ENCODE results near the gene HERC6.
"Not testable (repeated sequence)": the region's sequence is repeated elsewhere in the genome, so short reads cannot be mapped to it uniquely, and the experiment has no call there.

HERC6 gene

GRCh38 chr4:88378691-88379559 is at the start of gene HERC6:
Gene HERC6, plus strand, starts transcription at chr4:88378852. Its CDS starts 70 bp downstream, at chr4:88378922.
- peak; percentile 81 for DNase-seq (ENCODE audit: low spot score)
- peak; percentile 84 for TF ChIP-seq CTCF (IDR thresholded peaks at IDR 0.05)
- Histone ChIP-seq H3K4me3 (peak within 1 kb of the TSS; percentile 100), H3K27ac (peak within 1 kb of the TSS; percentile 94 to 95)

GRCh38 chr4:88333741-88334405 is 44.8 kb upstream of the HERC6 start:
- no peak for DNase-seq (ENCODE audit: low spot score)
- H3K27ac ChIP-seq: no peak overlapping the region

GRCh38 chr4:88335092-88335665 is 43.5 kb upstream of the HERC6 start:
- Histone ChIP-seq H3K4me3 (no peak overlapping the region), H3K27ac (no peak overlapping the region)
- TF ChIP-seq CTCF (IDR thresholded peaks at IDR 0.05): no peak
- no peak for DNase-seq (ENCODE audit: low spot score)

More at GRCh38 chr4:88333741-88334405, 44.8 kb upstream of the HERC6 start:
- H3K4me3 ChIP-seq: no peak overlapping the region
- no peak for TF ChIP-seq CTCF (IDR thresholded peaks at IDR 0.05)

GRCh38 chr4:88341227-88342192 is 37.1 kb upstream of the HERC6 start:
- Histone ChIP-seq H3K27ac (peak overlapping the region; percentile 10 to 15), H3K4me3 (no peak overlapping the region)
- no peak for DNase-seq (ENCODE audit: low spot score)
- TF ChIP-seq CTCF (IDR thresholded peaks at IDR 0.05): no peak

- DNase-seq (ENCODE audit: low spot score); H3K4me3 ChIP-seq: not testable (repeated sequence)
Observed at GRCh38 chr4:88346902-88347301, 31.8 kb upstream of the HERC6 start.

GRCh38 chr4:88348761-88349160 is 29.9 kb upstream of the HERC6 start:
- DNase-seq (ENCODE audit: low spot score); H3K27ac ChIP-seq; H3K4me3 ChIP-seq: not testable (repeated sequence)

More at GRCh38 chr4:88346902-88347301, 31.8 kb upstream of the HERC6 start:
- not testable (repeated sequence) for H3K27ac ChIP-seq

GRCh38 chr4:88350786-88351185 is 27.9 kb upstream of the HERC6 start:
- TF ChIP-seq CTCF (IDR thresholded peaks at IDR 0.05): no peak
- no peak for DNase-seq (ENCODE audit: low spot score)
- no peak overlapping the region for H3K27ac ChIP-seq
- H3K4me3 ChIP-seq: no peak overlapping the region
